Measurements from ENCODE around the gene PSMD6.

DNA sequence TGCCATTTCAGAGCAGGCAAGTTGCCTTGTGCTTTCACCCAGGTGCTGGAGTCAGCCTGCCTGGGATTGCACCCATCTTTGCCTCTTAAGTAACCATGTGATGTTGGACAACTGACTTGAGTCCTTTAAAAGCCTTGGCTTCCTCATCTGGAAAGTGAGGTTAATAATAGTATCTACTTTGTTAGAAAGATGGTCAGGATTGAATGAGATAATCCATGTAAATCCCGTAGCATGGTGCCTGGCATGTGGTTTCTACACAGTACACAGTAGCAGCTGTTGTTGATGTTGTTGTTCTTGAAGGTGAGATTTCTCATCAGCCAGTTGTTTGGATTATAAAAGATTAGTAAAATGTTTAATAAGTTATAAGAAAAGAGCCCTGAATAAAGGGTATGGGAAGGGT lies 48.8 kb downstream of the PSMD6 start:
- TF ChIP-seq, protein P1, sequence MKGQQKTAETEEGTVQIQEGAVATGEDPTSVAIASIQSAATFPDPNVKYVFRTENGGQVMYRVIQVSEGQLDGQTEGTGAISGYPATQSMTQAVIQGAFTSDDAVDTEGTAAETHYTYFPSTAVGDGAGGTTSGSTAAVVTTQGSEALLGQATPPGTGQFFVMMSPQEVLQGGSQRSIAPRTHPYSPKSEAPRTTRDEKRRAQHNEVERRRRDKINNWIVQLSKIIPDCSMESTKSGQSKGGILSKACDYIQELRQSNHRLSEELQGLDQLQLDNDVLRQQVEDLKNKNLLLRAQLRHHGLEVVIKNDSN (IDR thresholded peaks at IDR 0.05) = no peak
- no peak for TF ChIP-seq TEAD4 (IDR thresholded peaks at IDR 0.05)
